ENCODE measurements around the gene GP2.

- TF ChIP-seq, protein P1, sequence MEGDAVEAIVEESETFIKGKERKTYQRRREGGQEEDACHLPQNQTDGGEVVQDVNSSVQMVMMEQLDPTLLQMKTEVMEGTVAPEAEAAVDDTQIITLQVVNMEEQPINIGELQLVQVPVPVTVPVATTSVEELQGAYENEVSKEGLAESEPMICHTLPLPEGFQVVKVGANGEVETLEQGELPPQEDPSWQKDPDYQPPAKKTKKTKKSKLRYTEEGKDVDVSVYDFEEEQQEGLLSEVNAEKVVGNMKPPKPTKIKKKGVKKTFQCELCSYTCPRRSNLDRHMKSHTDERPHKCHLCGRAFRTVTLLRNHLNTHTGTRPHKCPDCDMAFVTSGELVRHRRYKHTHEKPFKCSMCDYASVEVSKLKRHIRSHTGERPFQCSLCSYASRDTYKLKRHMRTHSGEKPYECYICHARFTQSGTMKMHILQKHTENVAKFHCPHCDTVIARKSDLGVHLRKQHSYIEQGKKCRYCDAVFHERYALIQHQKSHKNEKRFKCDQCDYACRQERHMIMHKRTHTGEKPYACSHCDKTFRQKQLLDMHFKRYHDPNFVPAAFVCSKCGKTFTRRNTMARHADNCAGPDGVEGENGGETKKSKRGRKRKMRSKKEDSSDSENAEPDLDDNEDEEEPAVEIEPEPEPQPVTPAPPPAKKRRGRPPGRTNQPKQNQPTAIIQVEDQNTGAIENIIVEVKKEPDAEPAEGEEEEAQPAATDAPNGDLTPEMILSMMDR (IDR thresholded peaks at IDR 0.05) = no peak
- TF ChIP-seq POLR2A (IDR thresholded peaks at IDR 0.05) = no peak
Measured at GRCh38 chr16:20268409-20268808, 58.9 kb downstream of the GP2 start.
